ENCODE data around the gene PRSS56.

GRCh38 chr2:232511336-232511890 is 8.8 kb upstream of the PRSS56 start:
- TF ChIP-seq CTCF (IDR thresholded peaks at IDR 0.05) (no peak), ZFX (IDR thresholded peaks at IDR 0.05; ENCODE audit: borderline replicate concordance) (no peak)
